Uterus (tissue), 4 donors: Measurements from ENCODE around the gene MFAP3L. TPM values are rescaled to one million over a fixed set of nuclear protein-coding genes. Genes with fewer than 3 reads are reported as not detected.

Source experiments
- DNase-seq, 2 donors: peaks; one replicate each; pipeline ENCODE4 v3.0.0-alpha.2; 2019 to 2020
- H3K27ac ChIP-seq, 2 donors: fragments of 200-600 bp; sonication (generic); 1 replicate in 1 of 2; 2 replicates in 1 of 2; pipeline ENCODE4 v1.5.1; 2016 to 2018
- H3K27me3 ChIP-seq, 2 donors: fragments of 200-600 bp; sonication (generic); one replicate each; pipeline ENCODE4 v1.5.1; 2018 to 2019; ENCODE audit warnings: control low read depth in 1 of 2
- H3K36me3 ChIP-seq, 2 donors: fragments of 200-600 bp; sonication (generic); one replicate each; pipeline ENCODE4 v1.5.1; 2019; ENCODE audit warnings: control low read depth in 1 of 2
- H3K4me1 ChIP-seq, 2 donors: fragments of 200-600 bp; sonication (generic); one replicate each; pipeline ENCODE4 v1.5.1; 2018 to 2019; ENCODE audit warnings: control low read depth in 1 of 2
- H3K4me3 ChIP-seq, 2 donors: fragments of 200-600 bp; sonication (generic); 1 replicate in 1 of 2; 2 replicates in 1 of 2; pipeline ENCODE4 v1.5.1; 2018 to 2019; ENCODE audit warnings: mild to moderate bottlenecking in 1 of 2
- H3K9me3 ChIP-seq, 2 donors: fragments of 200-600 bp; sonication (generic); one replicate each; pipeline ENCODE4 v1.5.1; 2019; ENCODE audit warnings: control low read depth in 1 of 2
- CTCF ChIP-seq, 4 experiments: fragments of 200-600 bp in 2 of 4; fragments of 450-650 bp in 2 of 4; sonication (generic) in 2 of 4; IDR thresholded peaks; one replicate each; pipeline ENCODE4 v1.5.1; 2016 to 2019; ENCODE audit warnings: antibody characterized with exemption in 4 of 4, mild to moderate bottlenecking in 2 of 4, moderate library complexity in 1 of 4
- POLR2A ChIP-seq, 2 donors: fragments of 450-650 bp; IDR thresholded peaks; one replicate each; pipeline ENCODE4 v1.6.1; 2016; ENCODE audit warnings: antibody characterized with exemption in 2 of 2, mild to moderate bottlenecking in 1 of 2, moderate library complexity in 1 of 2
- intact Hi-C: fragments of 100-400 bp; cut with DNase I; formaldehyde crosslinking; loops from one replicate; pipeline ENCODE4 v1.15.1; 2023; ENCODE audit warnings: low total_unique reads
- total RNA-seq, 4 donors: library from RNA; depleted of rRNA in 3 of 4; stranded (reverse); fragments of >200 nt in 3 of 4; gene quantifications; one replicate each; pipeline versions ENCODE4 v1.1.0 to v1.2.4, GENCODE V29; 2014 to 2023
- donor health status: DM: yes; HTN: yes; CAD: no.

Gene MFAP3L
- total RNA-seq, 4 donors from 2014 or later, result 6.6 to 38.4 (median 14.9) TPM

GRCh38 chr4:170001745-170002267, 24.4 kb downstream of the MFAP3L start:
- TF ChIP-seq CTCF (IDR thresholded peaks at IDR 0.05) (no peak), POLR2A (IDR thresholded peaks at IDR 0.05) (no peak)
- Histone ChIP-seq H3K27me3 (no peaks in the 10 kb centered on the region), H3K36me3 (no peaks in the 10 kb centered on the region), H3K4me1 (no peaks in the 10 kb centered on the region), H3K9me3 (no peaks in the 10 kb centered on the region), H3K4me3 (no peak overlapping the region), H3K27ac (no peak overlapping the region)
- intact Hi-C loops, result no loop called here
- DNase-seq, result no peak

- H3K27ac ChIP-seq, result no peak overlapping the region
- H3K4me1 ChIP-seq, result no peaks in the 10 kb centered on the region
Observed at GRCh38 chr4:170001011-170001744, 25.0 kb downstream of the MFAP3L start.

GRCh38 chr4:169999923-170000322, 26.3 kb downstream of the MFAP3L start:
- Histone ChIP-seq H3K4me3 (no peak overlapping the region), H3K36me3 (no peaks in the 10 kb centered on the region), H3K27me3 (no peaks in the 10 kb centered on the region), H3K27ac (no peak overlapping the region), H3K9me3 (no peaks in the 10 kb centered on the region), H3K4me1 (no peaks in the 10 kb centered on the region)
- TF ChIP-seq CTCF (IDR thresholded peaks at IDR 0.05), result no peak
- no peak for TF ChIP-seq POLR2A (IDR thresholded peaks at IDR 0.05)
- DNase-seq, result no peak
- intact Hi-C loops, result no loop called here

More at GRCh38 chr4:170001011-170001744, 25.0 kb downstream of the MFAP3L start:
- no peak overlapping the region for H3K4me3 ChIP-seq
- TF ChIP-seq CTCF (IDR thresholded peaks at IDR 0.05), result no peak
- no peak for TF ChIP-seq POLR2A (IDR thresholded peaks at IDR 0.05)
- H3K36me3 ChIP-seq, result no peaks in the 10 kb centered on the region
- intact Hi-C loops, result no loop called here
- no peak for DNase-seq
- H3K27me3 ChIP-seq, result no peaks in the 10 kb centered on the region
- no peaks in the 10 kb centered on the region for H3K9me3 ChIP-seq

GRCh38 chr4:169998981-169999380, 27.2 kb downstream of the MFAP3L start:
- Histone ChIP-seq H3K4me1 (no peaks in the 10 kb centered on the region), H3K4me3 (no peak overlapping the region), H3K36me3 (no peaks in the 10 kb centered on the region), H3K9me3 (no peaks in the 10 kb centered on the region), H3K27me3 (no peaks in the 10 kb centered on the region), H3K27ac (no peak overlapping the region)
- TF ChIP-seq CTCF (IDR thresholded peaks at IDR 0.05), result no peak
- TF ChIP-seq POLR2A (IDR thresholded peaks at IDR 0.05), result no peak
- intact Hi-C loops, result no loop called here
- no peak for DNase-seq

GRCh38 chr4:169996379-169997240, 29.6 kb downstream of the MFAP3L start:
- no peak for DNase-seq
- no peak overlapping the region for H3K4me3 ChIP-seq
- intact Hi-C loops, result no loop called here
- no peaks in the 10 kb centered on the region for H3K9me3 ChIP-seq
- H3K4me1 ChIP-seq, result no peaks in the 10 kb centered on the region
- no peaks in the 10 kb centered on the region for H3K27me3 ChIP-seq
- H3K36me3 ChIP-seq, result no peaks in the 10 kb centered on the region
- no peak for TF ChIP-seq CTCF (IDR thresholded peaks at IDR 0.05)
- no peak overlapping the region for H3K27ac ChIP-seq
